ENCODE data around the gene NYNRIN.

Gene NYNRIN

GRCh38 chr14:24430143-24430681, 31.4 kb downstream of the NYNRIN start:
- no peaks in the 10 kb centered on the region for H3K27me3 ChIP-seq (ENCODE audit: control insufficient read depth, insufficient read depth, low read length)
- no peaks in the 10 kb centered on the region for H3K79me2 ChIP-seq
- H3K27ac ChIP-seq = peak overlapping the region; percentile 87
- H3K9ac ChIP-seq = peak overlapping the region; percentile 71
- H3K4me2 ChIP-seq (ENCODE audit: low read length) = peak overlapping the region; percentile 93
- peak overlapping the region; percentile 98 for H2AFZ ChIP-seq
- TF ChIP-seq CTCF (IDR thresholded peaks at IDR 0.05) = no peak
- H3K4me3 ChIP-seq (ENCODE audit: low read depth, low read length) = peak overlapping the region; percentile 88
- peaks cover 19% of the 10 kb centered on the region for H3K4me1 ChIP-seq
- H3K36me3 ChIP-seq (ENCODE audit: control insufficient read depth, insufficient read depth, low read length) = no peaks in the 10 kb centered on the region
- H3K9me3 ChIP-seq (ENCODE audit: control insufficient read depth, low read length) = no peaks in the 10 kb centered on the region

GRCh38 chr14:24430682-24431568, 32.1 kb downstream of the NYNRIN start:
- Histone ChIP-seq H3K4me3 (ENCODE audit: low read depth, low read length) (peak overlapping the region; percentile 88), H3K79me2 (no peaks in the 10 kb centered on the region), H3K9me3 (ENCODE audit: control insufficient read depth, low read length) (no peaks in the 10 kb centered on the region), H3K36me3 (ENCODE audit: control insufficient read depth, insufficient read depth, low read length) (no peaks in the 10 kb centered on the region), H3K4me2 (ENCODE audit: low read length) (peak overlapping the region; percentile 93), H2AFZ (peak overlapping the region; percentile 98), H3K27ac (peak overlapping the region; percentile 87), H3K9ac (peak overlapping the region; percentile 71), H3K4me1 (peaks cover 19% of the 10 kb centered on the region), H3K27me3 (ENCODE audit: control insufficient read depth, insufficient read depth, low read length) (no peaks in the 10 kb centered on the region)
- no peak for TF ChIP-seq CTCF (IDR thresholded peaks at IDR 0.05)

GRCh38 chr14:24431569-24432258, 32.9 kb downstream of the NYNRIN start:
- Histone ChIP-seq H3K9me3 (ENCODE audit: control insufficient read depth, low read length) (no peaks in the 10 kb centered on the region), H3K9ac (no peak overlapping the region), H3K27ac (peak overlapping the region; percentile 87), H3K36me3 (ENCODE audit: control insufficient read depth, insufficient read depth, low read length) (no peaks in the 10 kb centered on the region), H3K79me2 (no peaks in the 10 kb centered on the region), H2AFZ (no peak overlapping the region), H3K4me3 (ENCODE audit: low read depth, low read length) (peak overlapping the region; percentile 88), H3K27me3 (ENCODE audit: control insufficient read depth, insufficient read depth, low read length) (no peaks in the 10 kb centered on the region), H3K4me2 (ENCODE audit: low read length) (peak overlapping the region; percentile 93), H3K4me1 (peaks cover 19% of the 10 kb centered on the region)
- TF ChIP-seq CTCF (IDR thresholded peaks at IDR 0.05) = peak; percentile 95

DNA sequence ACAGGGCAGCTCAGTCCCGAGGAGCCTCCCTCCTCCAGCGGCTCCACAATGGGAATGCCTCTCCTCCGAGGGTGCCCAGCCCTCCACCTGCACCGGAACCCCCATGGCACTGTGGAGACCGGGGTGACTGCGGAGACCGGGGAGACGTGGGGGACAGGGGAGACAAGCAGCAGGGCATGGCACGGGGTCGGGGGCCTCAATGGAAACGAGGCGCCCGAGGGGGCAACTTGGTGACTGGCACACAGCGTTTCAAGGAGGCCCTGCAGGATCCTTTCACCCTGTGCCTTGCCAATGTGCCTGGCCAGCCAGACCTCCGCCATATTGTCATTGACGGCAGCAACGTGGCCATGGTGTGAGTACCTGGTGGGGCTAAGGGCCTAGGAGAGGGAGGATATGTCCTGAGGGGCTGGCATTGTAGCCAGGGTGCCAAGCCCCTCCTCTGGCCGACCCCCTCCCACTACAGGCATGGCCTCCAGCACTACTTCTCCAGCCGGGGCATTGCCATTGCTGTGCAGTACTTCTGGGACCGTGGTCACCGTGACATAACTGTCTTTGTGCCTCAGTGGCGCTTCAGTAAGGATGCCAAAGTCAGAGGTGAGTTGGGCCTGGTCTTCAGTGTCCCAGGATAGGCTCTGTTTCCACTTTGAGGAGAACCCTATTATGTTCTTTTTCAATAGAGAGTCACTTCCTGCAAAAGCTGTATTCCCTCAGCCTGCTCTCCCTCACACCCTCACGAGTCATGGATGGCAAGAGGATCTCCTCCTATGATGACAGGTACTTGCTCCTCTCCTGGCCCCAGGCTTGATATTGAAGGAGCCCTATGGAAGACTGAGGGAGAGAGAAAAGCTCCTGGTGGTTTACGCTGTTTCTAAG, 33.7 kb downstream of the NYNRIN start:
- Histone ChIP-seq H2AFZ (no peak overlapping the region), H3K27me3 (ENCODE audit: control insufficient read depth, insufficient read depth, low read length) (no peaks in the 10 kb centered on the region), H3K4me3 (ENCODE audit: low read depth, low read length) (no peak overlapping the region), H3K36me3 (ENCODE audit: control insufficient read depth, insufficient read depth, low read length) (no peaks in the 10 kb centered on the region), H3K79me2 (no peaks in the 10 kb centered on the region), H3K4me1 (peaks cover 19% of the 10 kb centered on the region), H3K9ac (no peak overlapping the region), H3K4me2 (ENCODE audit: low read length) (peak overlapping the region; percentile 93), H3K27ac (no peak overlapping the region), H3K9me3 (ENCODE audit: control insufficient read depth, low read length) (no peaks in the 10 kb centered on the region)
- TF ChIP-seq CTCF (IDR thresholded peaks at IDR 0.05) = no peak

All from parathyroid adenoma (tissue), 2 donors.